ENCODE measurements around the gene WLS.

GRCh38 chr1:68255301-68255700, 23.0 kb upstream of the WLS start:
- no peak for TF ChIP-seq ZNF384 (IDR thresholded peaks at IDR 0.05)
- no peak for TF ChIP-seq SUZ12 (IDR thresholded peaks at IDR 0.05)
- TF ChIP-seq HDGF (IDR thresholded peaks at IDR 0.05; ENCODE audit: borderline replicate concordance): no peak
- no peak for TF ChIP-seq FOXM1 (IDR thresholded peaks at IDR 0.05; ENCODE audit: borderline replicate concordance)
- no peak for TF ChIP-seq NFRKB (IDR thresholded peaks at IDR 0.05)
- no peak for TF ChIP-seq SP1 (IDR thresholded peaks at IDR 0.05)
- no peak for TF ChIP-seq LEF1 (IDR thresholded peaks at IDR 0.05; ENCODE audit: borderline replicate concordance)
- no peak for TF ChIP-seq BHLHE40 (IDR thresholded peaks at IDR 0.05; ENCODE audit: borderline replicate concordance)
- TF ChIP-seq TARDBP (IDR thresholded peaks at IDR 0.05): no peak
- TF ChIP-seq PKNOX1 (IDR thresholded peaks at IDR 0.05): no peak
- TF ChIP-seq CTBP1 (IDR thresholded peaks at IDR 0.05; ENCODE audit: borderline replicate concordance): no peak

Data from HEK293T (cell line).